ENCODE data around the gene HNRNPH2. TPM values are rescaled to one million over a fixed set of nuclear protein-coding genes. Genes with fewer than 3 reads are reported as not detected.

Gene HNRNPH2
- total and polyA plus RNA-seq, 12 donors, result 44.3 to 182 (median 69.9) TPM

- intact Hi-C loops (cut with DNase I), result no loop called here
- no peak for TF ChIP-seq CTCF (IDR thresholded peaks at IDR 0.05)
- TF ChIP-seq POLR2A (IDR thresholded peaks at IDR 0.05), result no peak
- H3K27me3 ChIP-seq, result peaks cover 3% of the 10 kb centered on the region
- no peak overlapping the region for H3K27ac ChIP-seq
- H3K4me3 ChIP-seq, result no peak overlapping the region
- H3K9me3 ChIP-seq (replicated peaks in 1 of 3), result no peaks in the 10 kb centered on the region
- 67 to 75% (median 73%) methylated on average over 3 of the region's 3 CpGs for WGBS, 4 donors
- H3K4me1 ChIP-seq (replicated peaks in 1 of 2), result no peaks in the 10 kb centered on the region
- no peak for DNase-seq
- H3K36me3 ChIP-seq (replicated peaks in 1 of 2), result no peaks in the 10 kb centered on the region
These were observed 45.9 kb upstream of the HNRNPH2 start for GRCh38 chrX:101362116-101362515.

- Histone ChIP-seq H3K27ac (no peak overlapping the region), H3K9me3 (replicated peaks in 1 of 3) (no peaks in the 10 kb centered on the region), H3K4me3 (no peak overlapping the region), H3K27me3 (peaks cover 3% of the 10 kb centered on the region), H3K4me1 (replicated peaks in 1 of 2) (no peaks in the 10 kb centered on the region), H3K36me3 (replicated peaks in 1 of 2) (no peaks in the 10 kb centered on the region)
- DNase-seq, result no peak
- intact Hi-C loops (cut with DNase I), result no loop called here
- no peak for TF ChIP-seq CTCF (IDR thresholded peaks at IDR 0.05)
- TF ChIP-seq POLR2A (IDR thresholded peaks at IDR 0.05), result no peak
These were observed 45.3 kb upstream of the HNRNPH2 start for GRCh38 chrX:101362757-101363156.

GRCh38 chrX:101365301-101365795 is 42.7 kb upstream of the HNRNPH2 start:
- no peak for DNase-seq
- TF ChIP-seq CTCF (IDR thresholded peaks at IDR 0.05) (no peak), POLR2A (IDR thresholded peaks at IDR 0.05) (no peak)
- Histone ChIP-seq H3K27ac (no peak overlapping the region), H3K27me3 (peaks cover 18% of the 10 kb centered on the region), H3K4me1 (replicated peaks in 1 of 2) (no peaks in the 10 kb centered on the region), H3K36me3 (replicated peaks in 1 of 2) (no peaks in the 10 kb centered on the region), H3K9me3 (replicated peaks in 1 of 3) (no peaks in the 10 kb centered on the region), H3K4me3 (no peak overlapping the region)
- intact Hi-C loops (cut with DNase I), result no loop called here
- WGBS, 4 donors, result 80 to 89% (median 85%) methylated on average over 1 of the region's 1 CpG

- H3K4me1 ChIP-seq (replicated peaks in 1 of 2), result no peaks in the 10 kb centered on the region
- H3K27me3 ChIP-seq, result peaks cover 27% of the 10 kb centered on the region
- DNase-seq, result no peak
- H3K27ac ChIP-seq, result no peak overlapping the region
- TF ChIP-seq CTCF (IDR thresholded peaks at IDR 0.05), result no peak
- no peak for TF ChIP-seq POLR2A (IDR thresholded peaks at IDR 0.05)
- intact Hi-C loops (cut with DNase I), result no loop called here
- H3K36me3 ChIP-seq (replicated peaks in 1 of 2), result no peaks in the 10 kb centered on the region
- H3K4me3 ChIP-seq, result no peak overlapping the region
- no peaks in the 10 kb centered on the region for H3K9me3 ChIP-seq (replicated peaks in 1 of 3)
These were observed 39.2 kb upstream of the HNRNPH2 start for GRCh38 chrX:101368800-101369199.

Data from adrenal gland (tissue), 12 donors.